CD4-positive, alpha-beta T cell (primary cell): ENCODE data around the gene UBAC2. TPM values are rescaled to one million over a fixed set of nuclear protein-coding genes. Genes with fewer than 3 reads are reported as not detected.

Source experiments
- ATAC-seq: fragments of 200-7000 bp; cut with Tn5 transposase; one replicate; pipeline ENCODE4 v1.10.0; 2022; ENCODE audit warnings: mild to moderate bottlenecking; ENCODE audit not compliant: poor library complexity
- CTCF ChIA-PET: fragments of 350-600 bp; sonication (Branson Sonifier 250); formaldehyde crosslinking; loops from one replicate; lab custom pipeline; 2021; ENCODE audit warnings: antibody characterized with exemption, inconsistent platforms; lab: Charles Lee
- POLR2A ChIA-PET: fragments of 350-600 bp; sonication (Branson Sonifier 250); formaldehyde crosslinking; loops from one replicate; lab custom pipeline; 2021; ENCODE audit warnings: antibody characterized with exemption, inconsistent platforms; lab: Charles Lee
- DNase-seq, 14 experiments: peaks; one replicate each; pipeline ENCODE4 v3.0.0-alpha.2; 2013 to 2020; ENCODE audit warnings: mixed read lengths in 2 of 14
- H3K27ac ChIP-seq, 2 donors: one replicate each; pipeline versions ENCODE4 v1.5.1 to v1.7.0; 2013; ENCODE audit warnings: low read length in 2 of 2, low read depth in 1 of 2, mild to moderate bottlenecking in 1 of 2
- H3K27me3 ChIP-seq, 2 experiments: 1 replicate in 1 of 2; 2 replicates in 1 of 2; pipeline versions ENCODE4 v1.6.1 to v1.7.0; 2013; ENCODE audit warnings: low read length in 2 of 2, control low read depth in 1 of 2, mild to moderate bottlenecking in 1 of 2, moderate library complexity in 1 of 2; ENCODE audit not compliant: insufficient read depth in 2 of 2, control insufficient read depth in 1 of 2
- H3K36me3 ChIP-seq: one replicate; pipeline ENCODE4 v1.6.1; 2013; ENCODE audit warnings: low read length, control low read depth; ENCODE audit not compliant: insufficient read depth
- H3K4me1 ChIP-seq: one replicate; pipeline ENCODE4 v1.6.1; 2013; ENCODE audit warnings: low read length, control low read depth; ENCODE audit not compliant: insufficient read depth
- H3K4me3 ChIP-seq: one replicate; pipeline ENCODE4 v1.5.1; 2013; ENCODE audit warnings: mild to moderate bottlenecking, low read length, moderate library complexity
- H3K9me3 ChIP-seq, 2 experiments: 1 replicate in 1 of 2; 2 replicates in 1 of 2; pipeline versions ENCODE4 v1.6.1 to v1.7.0; 2013; ENCODE audit warnings: low read length in 2 of 2, mild to moderate bottlenecking in 2 of 2, control low read depth in 1 of 2, moderate library complexity in 1 of 2; ENCODE audit not compliant: control insufficient read depth in 1 of 2, insufficient read depth in 1 of 2
- H3K27ac Mint-ChIP-seq: one replicate; pipeline ENCODE4 v1.8.0; 2020; ENCODE audit warnings: mixed read lengths
- H3K27me3 Mint-ChIP-seq: one replicate; pipeline ENCODE4 v1.8.0; 2021; ENCODE audit warnings: mixed read lengths
- H3K36me3 Mint-ChIP-seq: one replicate; pipeline ENCODE4 v1.8.0; 2021; ENCODE audit warnings: low read depth, mixed read lengths
- H3K4me1 Mint-ChIP-seq: one replicate; pipeline ENCODE4 v1.8.0; 2021; ENCODE audit warnings: low read depth, mixed read lengths
- H3K4me3 Mint-ChIP-seq: one replicate; pipeline ENCODE4 v1.8.0; 2020; ENCODE audit warnings: mild to moderate bottlenecking, mixed read lengths
- H3K9me3 Mint-ChIP-seq: one replicate; pipeline ENCODE4 v1.8.0; 2020; ENCODE audit warnings: mixed read lengths
- intact Hi-C, 2 experiments: fragments of 100-400 bp; cut with DNase I in 1 of 2; cut with micrococcal nuclease in 1 of 2; formaldehyde crosslinking; loops; one replicate each; pipeline versions ENCODE4 v1.15.1 to v1.9.0; 2023 to 2025; cut with DNase I, micrococcal nuclease
- total RNA-seq, 174 experiments: library from RNA in 2 of 174; stranded (reverse) in 2 of 174; gene quantifications; one replicate each; pipeline ENCODE4 v1.2.3 and lab custom pipeline; 2021 to 2026
- TF ChIP-seq, protein P1 (sequence below): fragments of 200-600 bp; IDR thresholded peaks from one replicate; pipeline ENCODE4 v1.8.0; 2022; ENCODE audit warnings: antibody characterized with exemption, mild to moderate bottlenecking

Gene UBAC2
- total RNA-seq, 2 experiments from 2014 or later = 59.8 to 67.4 TPM

DNA sequence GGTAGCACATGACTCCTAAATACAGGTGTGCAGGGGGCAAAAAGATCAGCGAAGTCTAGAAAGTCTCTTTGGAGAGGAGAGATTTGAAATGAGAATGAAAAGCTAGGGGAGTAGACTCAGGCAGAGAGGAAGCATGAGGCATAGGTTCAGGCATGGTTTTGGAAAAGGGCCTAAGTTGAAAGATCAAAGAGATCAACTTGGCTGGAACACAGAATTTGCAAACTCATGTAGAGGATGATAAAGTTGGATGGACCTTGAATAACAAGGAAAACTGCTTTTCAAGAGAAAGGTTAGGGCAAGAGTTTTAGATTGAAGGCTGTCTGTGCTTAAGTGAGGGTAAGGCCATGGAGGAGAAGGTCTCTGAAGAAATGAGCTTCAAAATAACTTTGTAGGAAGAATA lies 47.4 kb upstream of the UBAC2 start:
- ChIA-PET POLR2A (no interaction called here), CTCF (interaction anchor here (1.3 kb wide), 1 partner anchor 23 kb away, joined by 3 read pairs; no protein-coding TSS in a partner anchor)
- H3K4me1 ChIP-seq = no peaks in the 10 kb centered on the region
- intact Hi-C loops = no loop called here
- no peaks in the 10 kb centered on the region for H3K27me3 ChIP-seq
- Mint-ChIP-seq H3K27ac (no peak overlapping the region), H3K36me3 (no peaks in the 10 kb centered on the region), H3K4me1 (no peaks in the 10 kb centered on the region), H3K27me3 (no peaks in the 10 kb centered on the region), H3K9me3 (no peaks in the 10 kb centered on the region), H3K4me3 (no peak overlapping the region)
- H3K9me3 ChIP-seq = no peaks in the 10 kb centered on the region
- TF ChIP-seq, protein P1, sequence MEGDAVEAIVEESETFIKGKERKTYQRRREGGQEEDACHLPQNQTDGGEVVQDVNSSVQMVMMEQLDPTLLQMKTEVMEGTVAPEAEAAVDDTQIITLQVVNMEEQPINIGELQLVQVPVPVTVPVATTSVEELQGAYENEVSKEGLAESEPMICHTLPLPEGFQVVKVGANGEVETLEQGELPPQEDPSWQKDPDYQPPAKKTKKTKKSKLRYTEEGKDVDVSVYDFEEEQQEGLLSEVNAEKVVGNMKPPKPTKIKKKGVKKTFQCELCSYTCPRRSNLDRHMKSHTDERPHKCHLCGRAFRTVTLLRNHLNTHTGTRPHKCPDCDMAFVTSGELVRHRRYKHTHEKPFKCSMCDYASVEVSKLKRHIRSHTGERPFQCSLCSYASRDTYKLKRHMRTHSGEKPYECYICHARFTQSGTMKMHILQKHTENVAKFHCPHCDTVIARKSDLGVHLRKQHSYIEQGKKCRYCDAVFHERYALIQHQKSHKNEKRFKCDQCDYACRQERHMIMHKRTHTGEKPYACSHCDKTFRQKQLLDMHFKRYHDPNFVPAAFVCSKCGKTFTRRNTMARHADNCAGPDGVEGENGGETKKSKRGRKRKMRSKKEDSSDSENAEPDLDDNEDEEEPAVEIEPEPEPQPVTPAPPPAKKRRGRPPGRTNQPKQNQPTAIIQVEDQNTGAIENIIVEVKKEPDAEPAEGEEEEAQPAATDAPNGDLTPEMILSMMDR = no peak
- no peaks in the 10 kb centered on the region for H3K36me3 ChIP-seq
- no peak overlapping the region for H3K4me3 ChIP-seq
- DNase-seq (no peak), ATAC-seq (no peak)
- H3K27ac ChIP-seq = no peak overlapping the region

DNA sequence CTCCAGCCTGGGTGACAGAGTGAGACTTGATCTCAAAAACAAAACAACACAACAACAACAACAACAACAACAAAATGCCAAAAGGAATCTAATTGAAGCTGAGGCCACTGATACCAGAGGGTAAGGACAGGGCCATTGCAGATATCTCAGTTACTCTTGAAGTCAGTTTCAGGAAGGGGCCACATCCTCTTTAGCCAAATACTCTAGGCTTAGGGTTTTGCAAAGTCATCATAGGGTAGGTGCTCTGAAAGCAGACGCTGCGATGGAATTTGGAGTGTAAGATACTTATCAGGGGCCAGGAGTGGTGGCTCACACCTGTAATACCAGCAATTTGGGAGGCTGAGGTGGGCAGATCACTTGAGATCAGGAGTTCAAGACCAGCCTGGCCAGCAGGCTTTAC lies 46.6 kb upstream of the UBAC2 start:
- CTCF ChIA-PET = no interaction called here
- Mint-ChIP-seq H3K27me3 (no peaks in the 10 kb centered on the region), H3K36me3 (no peaks in the 10 kb centered on the region), H3K4me1 (no peaks in the 10 kb centered on the region), H3K27ac (no peak overlapping the region), H3K4me3 (no peak overlapping the region), H3K9me3 (no peaks in the 10 kb centered on the region)
- DNase-seq (no peak), ATAC-seq (no peak)
- POLR2A ChIA-PET = no interaction called here
- H3K9me3 ChIP-seq = no peaks in the 10 kb centered on the region
- H3K27ac ChIP-seq = no peak overlapping the region
- no peaks in the 10 kb centered on the region for H3K4me1 ChIP-seq
- TF ChIP-seq, protein P1 = no peak
- no peaks in the 10 kb centered on the region for H3K27me3 ChIP-seq
- intact Hi-C loops = no loop called here
- no peak overlapping the region for H3K4me3 ChIP-seq
- no peaks in the 10 kb centered on the region for H3K36me3 ChIP-seq

DNA sequence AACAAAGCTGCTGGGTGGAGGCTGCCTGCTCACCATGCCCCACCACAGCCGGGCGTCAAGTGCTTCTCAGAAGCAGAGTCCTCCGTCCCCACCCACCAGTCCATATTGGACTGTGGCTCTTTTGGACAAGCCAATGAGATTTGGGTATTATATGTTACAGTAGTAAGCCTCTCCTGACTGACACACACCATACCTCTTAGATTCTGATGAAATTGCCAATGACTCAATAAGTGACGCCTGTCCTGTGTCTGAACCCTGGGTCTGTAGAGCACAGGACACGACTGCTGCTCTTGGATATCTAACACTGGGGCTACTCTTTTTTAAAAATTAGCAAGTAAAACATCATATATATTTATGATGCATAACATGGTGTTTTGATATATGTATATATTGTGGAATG lies 44.8 kb upstream of the UBAC2 start:
- no peaks in the 10 kb centered on the region for H3K9me3 Mint-ChIP-seq
- no peaks in the 10 kb centered on the region for H3K4me1 Mint-ChIP-seq
- H3K36me3 Mint-ChIP-seq = no peaks in the 10 kb centered on the region
- Histone ChIP-seq H3K4me3 (no peak overlapping the region), H3K9me3 (no peaks in the 10 kb centered on the region), H3K27ac (no peak overlapping the region), H3K27me3 (no peaks in the 10 kb centered on the region), H3K4me1 (no peaks in the 10 kb centered on the region), H3K36me3 (no peaks in the 10 kb centered on the region)
- ATAC-seq (no peak), DNase-seq (no peak)
- TF ChIP-seq, protein P1 = no peak
- H3K27ac Mint-ChIP-seq = no peak overlapping the region
- ChIA-PET CTCF (no interaction called here), POLR2A (no interaction called here)
- no peak overlapping the region for H3K4me3 Mint-ChIP-seq
- intact Hi-C loops = loop anchor here in 1 of 2 experiments (5.0 kb wide), 1 partner anchor 54 kb away; no protein-coding TSS in a partner anchor
- H3K27me3 Mint-ChIP-seq = no peaks in the 10 kb centered on the region
